Fibroblast of lung (primary cell): ENCODE data around the gene NPS.

ENCODE experiments used
- CTCF ChIP-seq, 2 donors: IDR thresholded peaks in 1 of 2; conservative IDR thresholded peaks in 1 of 2; 1 replicate in 1 of 2; 2 replicates in 1 of 2; pipeline ENCODE4 v1.5.1; 2011 to 2012; ENCODE audit warnings: low read length in 2 of 2, control low read depth in 1 of 2, inconsistent platforms in 1 of 2, low read depth in 1 of 2, mild to moderate bottlenecking in 1 of 2
- EZH2 ChIP-seq: IDR thresholded peaks from 2 replicates; pipeline ENCODE4 v1.5.1; 2012; ENCODE audit warnings: low read length, control low read depth, mild to moderate bottlenecking; ENCODE audit errors: missing control alignments

GRCh38 chr10:127585519-127586023 is 36.5 kb downstream of the NPS start:
- TF ChIP-seq CTCF (conservative IDR thresholded peaks at IDR 0.05 in 1 of 2, IDR thresholded peaks at IDR 0.05 in 1 of 2; ENCODE audit: low read depth in 1 of 2, low read length in 2 of 2) (no peak), EZH2 (no peak)
